ENCODE measurements around the gene ERAS.

DNA sequence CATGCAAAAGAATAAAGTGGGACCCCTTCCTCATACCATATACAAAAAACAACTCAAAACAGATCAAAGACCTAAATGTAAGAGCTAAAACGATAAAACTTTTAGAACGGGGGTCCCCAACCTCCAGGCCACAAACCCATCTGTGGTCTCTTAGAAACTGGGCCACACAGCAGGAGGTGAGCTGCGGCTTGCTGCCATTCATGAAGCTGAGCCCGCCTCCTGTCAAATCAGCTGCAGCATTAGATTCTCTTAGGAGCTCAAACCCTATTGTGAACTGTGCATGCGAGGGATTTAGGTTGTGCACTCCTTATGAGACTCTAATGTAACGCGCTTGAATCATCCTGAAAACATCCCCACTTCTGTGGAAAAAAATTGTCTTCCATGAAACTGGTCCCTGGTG, 46.9 kb upstream of the ERAS start:
- TF ChIP-seq, protein P1, sequence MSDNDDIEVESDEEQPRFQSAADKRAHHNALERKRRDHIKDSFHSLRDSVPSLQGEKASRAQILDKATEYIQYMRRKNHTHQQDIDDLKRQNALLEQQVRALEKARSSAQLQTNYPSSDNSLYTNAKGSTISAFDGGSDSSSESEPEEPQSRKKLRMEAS (IDR thresholded peaks at IDR 0.05): no peak
- TF ChIP-seq FOXM1 (IDR thresholded peaks at IDR 0.05; ENCODE audit: borderline replicate concordance, low read depth) (no peak), TAF1 (IDR thresholded peaks at IDR 0.05; ENCODE audit: low read depth) (no peak), TEAD4 (IDR thresholded peaks at IDR 0.05) (no peak), RAD21 (IDR thresholded peaks at IDR 0.05; ENCODE audit: low read depth) (no peak), EP300 (IDR thresholded peaks at IDR 0.05; ENCODE audit: borderline replicate concordance) (no peak), EGR1 (IDR thresholded peaks at IDR 0.05) (no peak), TCF12 (IDR thresholded peaks at IDR 0.05; ENCODE audit: low read depth) (no peak), NFIC (IDR thresholded peaks at IDR 0.05) (no peak), YY1 (IDR thresholded peaks at IDR 0.05; ENCODE audit: low read depth) (no peak), CEBPB (IDR thresholded peaks at IDR 0.05) (no peak), ZBTB7A (IDR thresholded peaks at IDR 0.05; ENCODE audit: low read depth) (no peak)
- TF ChIP-seq, protein P2, sequence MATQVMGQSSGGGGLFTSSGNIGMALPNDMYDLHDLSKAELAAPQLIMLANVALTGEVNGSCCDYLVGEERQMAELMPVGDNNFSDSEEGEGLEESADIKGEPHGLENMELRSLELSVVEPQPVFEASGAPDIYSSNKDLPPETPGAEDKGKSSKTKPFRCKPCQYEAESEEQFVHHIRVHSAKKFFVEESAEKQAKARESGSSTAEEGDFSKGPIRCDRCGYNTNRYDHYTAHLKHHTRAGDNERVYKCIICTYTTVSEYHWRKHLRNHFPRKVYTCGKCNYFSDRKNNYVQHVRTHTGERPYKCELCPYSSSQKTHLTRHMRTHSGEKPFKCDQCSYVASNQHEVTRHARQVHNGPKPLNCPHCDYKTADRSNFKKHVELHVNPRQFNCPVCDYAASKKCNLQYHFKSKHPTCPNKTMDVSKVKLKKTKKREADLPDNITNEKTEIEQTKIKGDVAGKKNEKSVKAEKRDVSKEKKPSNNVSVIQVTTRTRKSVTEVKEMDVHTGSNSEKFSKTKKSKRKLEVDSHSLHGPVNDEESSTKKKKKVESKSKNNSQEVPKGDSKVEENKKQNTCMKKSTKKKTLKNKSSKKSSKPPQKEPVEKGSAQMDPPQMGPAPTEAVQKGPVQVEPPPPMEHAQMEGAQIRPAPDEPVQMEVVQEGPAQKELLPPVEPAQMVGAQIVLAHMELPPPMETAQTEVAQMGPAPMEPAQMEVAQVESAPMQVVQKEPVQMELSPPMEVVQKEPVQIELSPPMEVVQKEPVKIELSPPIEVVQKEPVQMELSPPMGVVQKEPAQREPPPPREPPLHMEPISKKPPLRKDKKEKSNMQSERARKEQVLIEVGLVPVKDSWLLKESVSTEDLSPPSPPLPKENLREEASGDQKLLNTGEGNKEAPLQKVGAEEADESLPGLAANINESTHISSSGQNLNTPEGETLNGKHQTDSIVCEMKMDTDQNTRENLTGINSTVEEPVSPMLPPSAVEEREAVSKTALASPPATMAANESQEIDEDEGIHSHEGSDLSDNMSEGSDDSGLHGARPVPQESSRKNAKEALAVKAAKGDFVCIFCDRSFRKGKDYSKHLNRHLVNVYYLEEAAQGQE (IDR thresholded peaks at IDR 0.05; ENCODE audit: low read depth): no peak
- TF ChIP-seq, protein P3, sequence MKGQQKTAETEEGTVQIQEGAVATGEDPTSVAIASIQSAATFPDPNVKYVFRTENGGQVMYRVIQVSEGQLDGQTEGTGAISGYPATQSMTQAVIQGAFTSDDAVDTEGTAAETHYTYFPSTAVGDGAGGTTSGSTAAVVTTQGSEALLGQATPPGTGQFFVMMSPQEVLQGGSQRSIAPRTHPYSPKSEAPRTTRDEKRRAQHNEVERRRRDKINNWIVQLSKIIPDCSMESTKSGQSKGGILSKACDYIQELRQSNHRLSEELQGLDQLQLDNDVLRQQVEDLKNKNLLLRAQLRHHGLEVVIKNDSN (IDR thresholded peaks at IDR 0.05): no peak
